Caki2 (cell line): ENCODE results near the gene ST8SIA2. TPM values are rescaled to one million over a fixed set of nuclear protein-coding genes. Genes with fewer than 3 reads are reported as not detected.

Experiments used
- DNase-seq: peaks from one replicate; pipeline ENCODE4 v3.0.0-alpha.2; 2015; ENCODE audit warnings: low read depth
- in situ Hi-C: cut with HindIII; loops from 2 replicates; pipeline ENCODE4 v1.10.0; 2016; ENCODE audit warnings: low sequenced_read_pairs, low pct_unique_long_range_greater_than_20kb, mixed read lengths
- total RNA-seq: library from RNA; depleted of rRNA; stranded (reverse); fragments of >200 nt; shearing (Covaris generic); gene quantifications from 2 replicates; pipeline ENCODE4 v1.2.3, GENCODE V29; 2014; ENCODE audit warnings: low replicate concordance; rRNA removed

Gene ST8SIA2, protein sequence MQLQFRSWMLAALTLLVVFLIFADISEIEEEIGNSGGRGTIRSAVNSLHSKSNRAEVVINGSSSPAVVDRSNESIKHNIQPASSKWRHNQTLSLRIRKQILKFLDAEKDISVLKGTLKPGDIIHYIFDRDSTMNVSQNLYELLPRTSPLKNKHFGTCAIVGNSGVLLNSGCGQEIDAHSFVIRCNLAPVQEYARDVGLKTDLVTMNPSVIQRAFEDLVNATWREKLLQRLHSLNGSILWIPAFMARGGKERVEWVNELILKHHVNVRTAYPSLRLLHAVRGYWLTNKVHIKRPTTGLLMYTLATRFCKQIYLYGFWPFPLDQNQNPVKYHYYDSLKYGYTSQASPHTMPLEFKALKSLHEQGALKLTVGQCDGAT
- total RNA-seq, result not detected in 2 replicates

DNA sequence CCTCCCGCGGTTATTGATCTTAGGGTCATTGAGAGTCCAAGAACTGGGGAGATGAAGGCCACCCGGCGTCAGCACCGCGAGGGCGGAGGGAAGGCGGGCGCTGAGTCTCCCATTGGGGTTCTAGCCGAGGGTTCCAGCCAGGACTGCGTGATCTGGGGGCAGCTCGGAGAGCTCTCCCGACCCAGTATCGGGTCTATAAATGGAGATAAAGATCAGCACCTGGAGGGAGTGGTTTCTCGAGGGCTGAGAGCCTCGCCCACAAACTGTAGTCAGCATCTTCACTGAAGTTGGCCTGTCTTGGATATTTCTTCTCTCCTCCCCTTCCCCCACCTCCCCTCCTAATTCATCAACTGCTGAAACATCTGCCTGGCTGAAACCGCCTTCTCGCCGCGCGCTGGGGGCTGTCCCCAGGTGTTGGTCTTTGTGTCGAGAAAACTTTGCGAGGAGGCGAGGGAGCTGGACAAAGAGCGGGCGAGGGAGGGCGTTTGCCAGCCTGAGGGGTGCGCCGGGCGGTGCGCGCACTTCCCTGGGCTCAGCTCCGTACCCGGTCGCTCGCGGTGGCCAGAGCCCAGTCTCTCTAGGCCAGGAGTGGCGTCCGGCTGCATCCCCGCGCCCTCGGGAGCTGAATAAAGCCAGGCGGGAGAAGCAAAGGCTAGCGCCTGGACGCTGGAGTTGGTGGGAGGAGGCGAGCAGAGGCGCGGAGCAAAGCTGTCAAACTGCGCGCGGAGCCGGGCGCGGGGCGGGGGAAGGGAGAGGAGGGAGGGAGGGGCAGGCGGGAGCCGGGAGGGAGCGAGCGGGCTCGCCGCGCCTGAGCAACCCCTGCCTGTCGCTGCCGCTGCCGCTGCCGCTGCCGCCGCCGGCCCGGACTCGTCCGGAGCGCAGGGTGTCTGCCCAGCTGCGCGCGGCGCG is at the start of gene ST8SIA2:
ST8SIA2 (plus strand) TSS at position 811 of the 909 bp plus-strand sequence. CDS start 184 bp downstream, outside the sequence.
- DNase-seq, result peak; percentile 27
- in situ Hi-C loops, result no loop called here

DNA sequence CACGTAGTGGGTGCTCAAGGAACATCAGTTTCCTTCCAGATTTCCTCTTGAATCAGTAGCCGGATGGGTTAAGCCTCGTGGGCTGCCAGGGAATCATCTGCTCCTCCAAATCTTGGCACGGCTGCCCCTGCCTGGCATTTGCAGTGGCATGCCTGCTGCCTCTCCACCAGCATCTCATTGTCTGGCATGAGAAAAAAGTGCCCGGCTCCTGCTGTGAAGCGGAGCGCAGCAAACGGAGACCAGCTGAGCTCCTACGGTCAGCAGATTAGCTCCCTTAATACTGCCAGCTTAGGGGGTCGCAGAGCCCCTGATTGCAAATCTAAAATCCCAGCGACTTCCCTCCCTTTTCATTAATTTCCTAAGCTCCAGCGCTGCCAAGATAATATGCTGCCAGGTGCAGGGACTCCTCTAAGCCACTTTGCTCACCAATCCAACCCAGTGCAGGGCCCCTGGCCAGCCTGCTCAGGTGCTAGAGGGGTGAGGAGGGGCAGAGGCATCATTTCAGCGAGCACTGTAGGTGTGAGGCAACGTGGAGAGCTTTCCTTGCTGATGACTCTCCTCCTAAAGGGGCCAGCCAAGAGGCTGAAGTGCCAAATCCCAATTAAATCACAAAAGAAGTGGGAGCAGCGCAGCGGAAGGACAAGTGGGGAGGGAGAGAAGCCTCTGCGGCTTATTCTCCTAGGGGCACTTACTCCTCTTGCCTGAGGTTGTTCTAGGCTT is 49.6 kb upstream of the ST8SIA2 start:
- no peak for DNase-seq

DNA sequence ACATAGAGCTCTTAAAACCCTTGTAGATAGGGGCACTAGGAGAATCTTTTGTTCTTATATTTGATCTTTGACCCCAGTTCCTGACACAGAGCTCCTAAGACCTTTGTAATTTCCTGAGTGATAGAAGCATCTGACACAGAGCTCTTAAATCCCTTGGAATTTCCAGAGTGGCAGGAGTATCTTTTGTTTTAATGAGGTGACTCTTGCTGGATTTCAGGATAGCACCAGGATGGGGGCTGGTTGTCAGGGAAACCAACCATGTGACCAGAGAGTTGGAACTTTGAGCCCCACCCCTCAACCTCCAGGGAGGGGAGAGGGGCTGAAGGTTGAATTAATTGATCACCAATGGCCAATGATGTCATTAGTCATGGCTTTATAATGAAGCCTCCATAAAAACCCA is 47.6 kb upstream of the ST8SIA2 start:
- no peak for DNase-seq

More for the DNA sequence above, 49.6 kb upstream of the ST8SIA2 start:
- in situ Hi-C loops, result no loop called here

DNA sequence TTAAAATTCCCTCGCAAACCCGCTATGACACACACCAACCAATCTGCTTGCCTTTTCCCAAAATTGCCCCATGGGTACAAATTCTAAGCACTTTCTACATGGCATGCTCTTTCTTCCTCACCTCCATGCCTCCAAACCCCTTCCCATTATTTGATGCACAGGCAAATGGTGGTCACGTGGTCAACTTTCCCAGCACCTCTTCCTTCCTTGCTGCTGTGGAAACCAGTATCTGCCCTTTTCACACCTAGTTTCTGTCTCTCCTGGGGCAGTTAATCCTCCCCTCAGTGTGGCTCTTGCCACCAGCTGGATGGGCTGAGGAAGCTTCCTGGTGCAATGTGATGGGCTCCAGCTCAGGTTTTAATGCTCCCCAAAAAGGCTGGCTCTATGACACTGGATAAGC is 38.4 kb upstream of the ST8SIA2 start:
- no peak for DNase-seq
- in situ Hi-C loops, result no loop called here

More for the DNA sequence above, 47.6 kb upstream of the ST8SIA2 start:
- in situ Hi-C loops, result no loop called here

DNA sequence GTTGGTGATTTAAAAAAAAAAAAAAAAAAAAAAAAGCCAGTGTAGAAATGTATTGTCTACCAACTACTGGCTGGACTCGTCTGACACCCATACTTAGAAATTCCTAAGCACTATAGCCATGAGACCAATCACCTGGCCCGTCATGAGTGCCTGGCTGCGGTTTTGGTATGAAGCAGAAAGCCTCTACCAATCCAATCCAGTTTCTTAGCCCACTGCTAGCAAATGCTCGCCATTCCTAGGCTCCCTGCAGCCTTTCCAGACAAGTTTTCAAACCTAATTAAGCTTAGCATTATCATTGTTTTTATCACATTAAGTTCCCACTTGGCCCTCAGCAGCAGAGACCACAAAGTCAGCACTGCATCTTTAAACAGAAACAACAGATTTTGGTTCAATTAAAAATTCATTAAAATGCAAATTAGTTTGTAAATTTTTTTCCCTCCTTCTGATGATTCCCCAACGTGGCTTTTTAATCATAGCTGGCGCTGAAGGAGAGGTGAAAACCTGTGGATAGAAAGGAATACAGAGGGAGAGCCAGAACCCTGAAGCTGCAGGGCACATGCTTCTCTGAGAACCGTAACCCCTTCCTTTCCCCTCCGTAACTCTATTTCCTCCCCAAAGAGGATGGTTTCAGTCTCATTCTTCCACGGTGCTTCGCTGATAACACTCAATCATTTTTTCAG is 32.2 kb upstream of the ST8SIA2 start:
- in situ Hi-C loops, result no loop called here
- no peak for DNase-seq

DNA sequence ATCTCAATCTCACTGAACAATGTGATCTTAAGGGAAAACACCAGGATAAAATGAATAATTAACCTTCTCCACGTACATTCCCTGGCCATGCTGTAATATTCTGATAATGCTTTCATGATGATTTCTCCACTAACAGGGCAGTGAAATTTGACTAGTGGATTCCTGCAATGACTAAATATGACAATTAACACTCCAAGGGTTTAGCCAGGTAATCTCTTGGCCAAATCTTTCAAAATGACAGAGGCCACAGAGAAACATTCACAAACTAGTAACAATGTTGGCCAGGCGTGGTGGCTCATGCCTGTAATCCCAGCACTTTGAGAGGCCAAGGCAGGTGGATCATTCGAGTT is 31.7 kb upstream of the ST8SIA2 start:
- peak; percentile 40 for DNase-seq
- in situ Hi-C loops, result no loop called here

DNA sequence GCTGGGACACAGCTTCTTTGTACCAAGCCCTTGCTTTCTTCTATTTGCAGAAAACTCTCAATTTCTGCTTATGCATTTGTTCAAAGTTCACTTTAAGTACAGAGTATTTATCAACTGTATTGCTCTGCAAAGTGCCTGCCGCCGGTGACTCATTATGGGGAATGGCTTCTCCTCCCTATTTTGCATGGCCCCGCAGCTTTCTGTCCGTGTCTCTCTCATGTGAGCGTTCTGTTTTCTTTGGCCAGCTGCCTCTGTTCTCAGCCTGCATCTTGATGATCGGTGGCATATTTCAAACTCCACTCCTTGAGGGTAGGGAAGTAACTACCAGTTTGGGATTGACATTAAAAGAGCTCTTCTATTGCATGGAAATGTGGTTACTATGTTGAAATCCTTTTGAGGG is 28.6 kb upstream of the ST8SIA2 start:
- in situ Hi-C loops, result no loop called here
- peak; percentile 86 for DNase-seq

DNA sequence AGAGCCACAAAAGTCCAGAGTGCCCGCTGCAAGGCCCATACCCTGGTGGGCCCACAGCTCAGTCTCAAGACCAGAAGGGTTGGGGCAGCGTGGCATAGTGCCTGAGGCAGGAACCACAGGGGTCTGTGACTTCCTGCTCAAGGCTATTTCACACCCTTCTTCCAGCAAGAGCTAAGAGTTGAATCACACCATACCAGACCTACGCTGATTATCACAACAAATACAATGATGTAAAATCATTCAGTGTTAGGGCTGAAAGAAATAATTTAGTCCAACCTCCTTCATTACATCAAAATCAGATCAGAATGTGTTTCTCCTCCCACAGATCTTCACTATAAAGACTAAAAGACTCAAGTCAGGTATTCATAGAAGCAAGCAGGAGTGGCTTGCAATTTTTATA is 27.8 kb upstream of the ST8SIA2 start:
- DNase-seq, result no peak
- in situ Hi-C loops, result no loop called here

DNA sequence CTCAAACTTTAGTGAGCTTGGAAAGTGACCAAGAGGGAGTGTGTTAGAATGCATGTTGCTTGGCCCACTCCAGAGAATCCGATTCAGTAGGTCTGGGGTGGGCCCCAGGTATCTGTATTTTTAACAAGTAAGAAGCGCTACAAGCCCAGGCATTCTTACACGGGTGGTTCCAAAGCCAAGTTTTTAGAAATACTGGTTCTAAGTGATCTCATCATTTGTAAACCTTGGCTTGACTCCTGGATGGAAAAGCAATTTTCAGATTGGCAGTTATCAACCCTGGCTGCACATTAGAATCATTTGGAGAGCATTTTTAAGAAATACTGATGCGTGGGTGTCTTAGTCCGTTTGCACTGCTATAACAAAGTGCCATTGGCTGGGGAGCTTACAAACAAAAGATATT is 27.3 kb upstream of the ST8SIA2 start:
- no peak for DNase-seq
- in situ Hi-C loops, result no loop called here

DNA sequence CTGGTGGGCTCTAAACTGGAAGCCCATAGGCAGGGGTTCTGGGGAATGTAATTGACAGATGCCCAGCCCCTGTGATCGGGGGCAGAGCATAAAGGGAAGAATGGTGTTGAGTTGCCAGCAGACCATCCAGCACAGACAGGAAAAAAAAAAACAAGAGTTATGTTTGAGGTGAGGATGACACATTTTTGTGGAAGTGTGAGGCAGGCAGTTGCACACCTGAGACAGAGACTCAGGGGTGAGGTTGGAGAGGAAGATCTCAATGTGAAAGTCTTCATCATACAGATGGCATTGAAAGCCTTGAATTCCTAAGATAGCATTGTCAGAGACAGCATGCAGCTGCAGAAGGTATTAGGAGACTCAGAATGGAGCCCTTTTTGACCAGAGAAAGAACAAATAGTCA is 18.6 kb upstream of the ST8SIA2 start:
- in situ Hi-C loops, result no loop called here
- DNase-seq, result no peak

DNA sequence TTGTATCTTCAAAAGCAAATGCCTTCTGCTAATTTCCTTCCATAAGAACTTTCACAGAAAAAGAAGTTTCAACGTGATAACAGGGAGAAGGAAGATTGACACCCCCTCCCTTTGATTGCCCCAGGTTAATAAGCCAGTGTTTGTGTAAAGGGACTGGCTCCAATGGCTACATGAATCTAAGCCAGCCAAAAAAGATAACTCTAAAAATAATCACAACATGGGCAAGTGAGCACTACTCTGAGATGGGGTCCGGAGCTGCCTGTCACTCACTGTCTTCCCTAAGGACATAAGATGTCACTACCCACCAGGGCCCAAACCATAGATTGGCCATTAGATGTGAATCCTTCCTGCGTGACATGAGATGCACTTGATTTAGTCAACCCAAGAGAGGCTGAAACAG is 17.6 kb upstream of the ST8SIA2 start:
- in situ Hi-C loops, result no loop called here
- DNase-seq, result no peak

DNA sequence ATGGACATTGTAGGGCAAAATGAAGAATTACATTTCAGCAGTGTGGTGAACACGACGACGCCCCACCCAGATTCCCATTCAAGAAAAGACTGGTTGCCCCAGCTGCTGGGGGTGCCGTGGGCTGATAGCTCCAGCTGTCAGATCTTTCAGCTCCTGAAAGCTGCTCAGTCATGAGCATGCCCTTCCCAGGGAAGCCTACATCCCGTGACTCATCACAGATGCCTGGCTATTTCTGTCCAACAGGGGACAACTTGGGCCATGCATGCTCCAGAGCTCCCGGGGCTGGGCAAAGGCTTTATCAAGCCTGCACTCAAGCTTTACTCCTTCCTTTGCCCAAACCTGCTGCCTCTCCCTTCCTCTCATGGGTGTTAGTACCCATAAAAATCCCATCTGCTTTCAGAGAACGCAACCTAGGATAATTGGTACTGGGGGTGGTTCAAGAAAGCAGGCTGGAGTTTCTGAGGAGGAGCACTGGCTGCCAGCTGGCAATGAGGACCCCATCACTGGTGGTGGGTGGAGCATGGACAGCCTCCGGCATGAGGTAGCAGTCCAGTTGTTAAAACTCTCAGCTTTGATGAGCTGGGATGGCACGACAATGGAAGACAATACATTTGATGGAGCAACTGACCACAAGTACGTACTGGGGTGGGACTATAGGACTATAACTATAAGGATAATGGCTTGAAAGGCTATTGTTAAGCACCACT is 16.4 kb upstream of the ST8SIA2 start:
- in situ Hi-C loops, result no loop called here
- no peak for DNase-seq

DNA sequence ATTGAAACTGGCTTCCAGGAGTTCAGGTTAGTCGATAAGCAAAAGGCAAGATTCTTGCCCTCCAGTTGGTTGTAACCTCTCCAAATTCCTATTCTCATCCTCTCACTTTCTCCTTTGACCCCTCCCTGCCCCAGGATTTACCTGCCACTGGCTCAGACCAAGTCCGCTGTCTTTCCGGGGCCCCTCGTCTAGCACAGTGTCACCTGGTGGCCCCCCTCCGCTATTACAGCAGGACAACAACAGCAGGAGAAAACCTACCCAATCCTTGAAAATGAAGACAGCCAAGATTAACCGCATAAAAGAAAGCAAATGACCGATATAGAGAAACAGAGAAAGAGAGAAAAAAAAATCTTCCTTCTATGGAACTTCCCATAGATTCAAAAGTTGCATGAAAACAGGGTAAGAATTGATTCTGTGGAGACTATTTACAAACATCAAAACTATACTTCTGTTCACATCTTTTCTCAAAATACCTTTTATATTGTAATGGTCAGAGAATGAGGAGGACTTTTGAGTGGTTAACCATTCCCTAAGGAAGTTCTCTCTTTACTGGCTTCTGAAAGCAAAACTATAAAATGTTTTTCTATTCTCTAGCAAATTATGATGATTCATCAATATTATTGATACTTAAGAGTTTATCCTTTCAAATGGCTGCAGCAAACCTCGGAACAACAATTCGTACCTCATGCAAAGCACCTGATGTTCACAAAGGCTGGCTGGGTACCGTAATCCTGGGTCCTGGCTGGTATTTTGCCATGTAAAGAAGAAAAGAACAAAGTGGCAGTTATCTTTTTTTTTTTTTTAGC is 10.0 kb upstream of the ST8SIA2 start:
- in situ Hi-C loops, result no loop called here
- DNase-seq, result no peak

DNA sequence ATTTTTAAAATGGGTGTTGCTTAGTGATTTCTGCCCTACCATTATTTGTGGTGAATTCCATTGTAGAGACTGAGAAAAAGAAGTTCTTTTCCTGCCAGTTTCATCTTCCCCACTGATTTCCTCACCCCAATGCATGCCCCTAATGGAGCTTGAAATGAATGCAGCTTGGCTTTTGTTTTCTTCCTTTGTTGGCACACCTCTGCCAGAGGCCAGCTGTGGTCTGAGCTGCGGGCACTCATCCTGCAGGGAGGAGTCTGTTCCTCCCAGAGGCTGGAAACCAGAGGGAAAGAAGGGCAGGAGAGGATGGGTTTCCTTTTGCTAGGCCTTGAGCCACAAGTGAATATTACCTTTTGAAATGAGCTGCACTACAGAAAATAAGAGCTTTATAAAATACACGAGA is 9.3 kb upstream of the ST8SIA2 start:
- in situ Hi-C loops, result no loop called here

DNA sequence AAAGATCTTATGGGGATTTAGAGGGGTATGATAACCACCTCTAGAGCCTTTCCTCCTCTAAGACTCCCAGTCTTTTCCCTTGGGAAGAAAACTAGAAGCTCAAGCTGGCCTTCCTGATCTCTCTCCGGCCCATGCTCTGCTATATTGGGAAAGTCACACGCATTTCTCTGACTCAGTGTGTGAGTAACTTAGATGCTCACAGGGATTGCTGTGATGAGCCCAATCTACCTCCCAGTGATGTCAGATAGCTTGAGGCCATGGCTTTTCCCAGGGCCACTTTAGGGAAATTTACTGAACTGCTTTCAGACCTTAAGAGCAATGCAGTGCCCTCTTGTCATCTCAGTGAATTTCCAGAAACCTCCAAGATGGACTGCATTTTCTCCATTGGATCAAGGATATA is 8.6 kb upstream of the ST8SIA2 start:
- in situ Hi-C loops, result no loop called here
- no peak for DNase-seq

More for the DNA sequence above, 9.3 kb upstream of the ST8SIA2 start:
- no peak for DNase-seq

DNA sequence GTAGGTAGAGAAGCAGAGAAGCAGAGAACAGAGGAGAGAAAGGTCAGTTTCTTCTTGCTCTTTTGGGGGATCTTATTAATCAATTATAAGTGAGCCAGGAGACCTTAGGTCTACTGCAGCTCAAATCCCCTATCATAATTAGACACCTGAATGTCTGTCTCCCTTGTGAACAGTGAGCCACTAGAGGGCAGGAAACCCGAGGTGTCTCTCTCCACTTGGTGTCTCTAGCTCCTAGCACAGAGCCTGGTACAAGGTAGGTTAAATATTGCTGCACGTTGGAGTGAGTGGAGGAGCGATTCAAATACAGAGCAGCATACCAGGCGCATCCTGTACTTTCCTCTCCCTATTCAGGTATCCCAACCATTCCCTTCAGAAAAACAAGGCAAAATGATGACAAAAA is 2.0 kb upstream of the ST8SIA2 start:
- peak; percentile 29 for DNase-seq
- in situ Hi-C loops, result no loop called here

DNA sequence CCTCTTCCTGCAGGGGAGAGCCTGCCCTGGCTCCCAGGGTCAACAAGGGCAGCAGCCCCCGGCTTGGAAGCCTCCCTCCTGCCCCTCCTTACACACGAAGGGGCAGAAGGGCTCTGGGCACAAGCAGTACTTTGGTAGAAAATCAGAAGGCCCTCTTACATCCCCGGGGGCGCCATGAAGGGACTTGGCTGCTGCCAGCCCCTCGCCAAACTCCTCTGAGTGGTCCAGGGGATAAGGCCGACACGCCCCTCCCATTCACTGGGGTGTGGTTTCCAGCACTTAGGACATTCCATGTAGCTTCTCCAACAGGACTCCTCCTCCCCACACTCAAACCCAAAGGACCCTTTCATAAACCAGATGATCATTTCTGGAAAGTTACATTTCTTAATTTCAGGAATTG is 1.2 kb upstream of the ST8SIA2 start:
- in situ Hi-C loops, result no loop called here
- DNase-seq, result no peak
